Right ventricle myocardium superior (tissue), 1 donor: Measurements from ENCODE around the gene WAC. TPM values are rescaled to one million over a fixed set of nuclear protein-coding genes. Genes with fewer than 3 reads are reported as not detected.
A peak's percentile ranks its signal among the peaks of the same experiment; 100 is the strongest.
"Not testable (repeated sequence)": the region's sequence is repeated elsewhere in the genome, so short reads cannot be mapped to it uniquely, and the experiment has no call there.

ENCODE experiments used
- ATAC-seq: fragments of 200-7000 bp; cut with Tn5 transposase; one replicate; pipeline ENCODE4 v1.9.1; 2020; ENCODE audit warnings: mild to moderate bottlenecking; ENCODE audit not compliant: poor library complexity
- DNase-seq: peaks from one replicate; pipeline ENCODE4 v3.0.0-alpha.2; 2020
- intact Hi-C: fragments of 100-400 bp; cut with DNase I; formaldehyde crosslinking; loops from one replicate; pipeline ENCODE4 v1.11.2; 2022
- long read RNA-seq: library from polyadenylated mRNA; unstranded; transcript quantifications from one replicate; pipeline ENCODE4 v2.0.0, GENCODE V29; 2021
- total RNA-seq: library from RNA; stranded (reverse); fragmentation: NEBNext Ultra II Directional; extraction: Animal tissue kit (Norgen Biotek cat#: 25700); gene quantifications from one replicate; pipeline ENCODE4 v1.2.1, GENCODE V29; 2021
- donor health status: DM: no; HTN: yes; CAD: no; lungs with severe emphysema.

WAC gene, protein sequence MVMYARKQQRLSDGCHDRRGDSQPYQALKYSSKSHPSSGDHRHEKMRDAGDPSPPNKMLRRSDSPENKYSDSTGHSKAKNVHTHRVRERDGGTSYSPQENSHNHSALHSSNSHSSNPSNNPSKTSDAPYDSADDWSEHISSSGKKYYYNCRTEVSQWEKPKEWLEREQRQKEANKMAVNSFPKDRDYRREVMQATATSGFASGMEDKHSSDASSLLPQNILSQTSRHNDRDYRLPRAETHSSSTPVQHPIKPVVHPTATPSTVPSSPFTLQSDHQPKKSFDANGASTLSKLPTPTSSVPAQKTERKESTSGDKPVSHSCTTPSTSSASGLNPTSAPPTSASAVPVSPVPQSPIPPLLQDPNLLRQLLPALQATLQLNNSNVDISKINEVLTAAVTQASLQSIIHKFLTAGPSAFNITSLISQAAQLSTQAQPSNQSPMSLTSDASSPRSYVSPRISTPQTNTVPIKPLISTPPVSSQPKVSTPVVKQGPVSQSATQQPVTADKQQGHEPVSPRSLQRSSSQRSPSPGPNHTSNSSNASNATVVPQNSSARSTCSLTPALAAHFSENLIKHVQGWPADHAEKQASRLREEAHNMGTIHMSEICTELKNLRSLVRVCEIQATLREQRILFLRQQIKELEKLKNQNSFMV
- total RNA-seq, result 92.9 TPM
- long read RNA-seq, full-length matches to known transcripts, result 37 of 81 reads
- long read RNA-seq, partial matches to known transcripts, result 17 of 81 reads
- long read RNA-seq, other reads (novel, unspliced or antisense), result 27 of 81 reads

- DNase-seq (peak; percentile 97), ATAC-seq (peak; percentile 97)
- intact Hi-C loops, result loop anchor here (10.0 kb wide), 2 partner anchors 62 to 98 kb away; no protein-coding TSS in a partner anchor
These were observed at the start of gene WAC for GRCh38 chr10:28532337-28533185. WAC (plus strand) TSS chr10:28533118; CDS start chr10:28533580, 462 bp downstream.

DNA sequence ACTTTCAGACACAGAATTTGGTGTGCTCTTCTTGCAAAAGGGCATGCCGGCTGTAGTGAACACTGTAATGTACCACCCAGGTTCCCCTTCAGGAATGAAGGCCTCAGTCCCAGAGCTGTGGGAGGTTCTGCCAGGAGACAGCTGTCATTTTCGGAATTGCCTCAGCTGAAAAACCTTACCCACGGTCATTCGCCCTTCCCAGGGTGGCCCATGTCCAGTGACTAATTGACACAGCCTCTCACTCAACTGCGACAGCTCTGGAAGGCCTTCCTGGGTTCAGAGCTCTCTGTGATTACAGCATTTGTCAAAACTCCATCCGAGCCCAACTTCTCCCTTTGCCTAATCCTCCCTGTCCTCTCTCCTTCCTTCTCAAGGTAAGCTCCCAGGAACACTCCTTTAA, 43.7 kb upstream of the WAC start:
- no peak for ATAC-seq
- no peak for DNase-seq
- intact Hi-C loops, result no loop called here

DNA sequence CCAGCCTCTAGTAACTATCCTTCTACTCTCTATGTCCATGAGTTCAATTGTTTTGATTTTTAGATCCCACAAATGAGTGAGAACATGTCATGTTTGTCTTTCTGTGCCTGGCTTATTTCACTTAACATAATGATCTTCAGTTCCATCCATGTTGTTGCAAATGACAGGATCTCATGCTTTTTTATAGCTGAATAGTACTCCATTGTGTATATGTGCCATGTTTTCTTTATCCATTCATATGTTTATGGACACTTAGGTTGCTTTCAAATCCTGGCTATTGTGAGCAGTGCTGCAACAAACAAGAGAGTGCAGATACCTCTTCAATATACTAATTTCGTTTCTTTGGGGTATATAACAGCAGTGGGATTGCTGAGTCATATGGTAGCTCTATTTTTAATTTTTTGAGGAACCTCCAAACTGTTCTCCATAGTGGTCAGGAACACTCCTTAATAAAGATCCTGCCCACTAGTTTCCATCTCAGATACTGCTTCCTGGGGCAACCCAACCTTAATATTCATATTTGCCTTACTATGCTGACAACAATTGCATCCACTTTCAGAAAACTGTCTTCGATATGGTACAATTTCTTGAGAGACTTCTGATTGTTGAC, 42.6 kb upstream of the WAC start:
- DNase-seq, intact Hi-C loops, ATAC-seq: not testable (repeated sequence)

GRCh38 chr10:28492116-28492920, 40.6 kb upstream of the WAC start:
- peak; percentile 43 for ATAC-seq
- no peak for DNase-seq
- intact Hi-C loops, result no loop called here

DNA sequence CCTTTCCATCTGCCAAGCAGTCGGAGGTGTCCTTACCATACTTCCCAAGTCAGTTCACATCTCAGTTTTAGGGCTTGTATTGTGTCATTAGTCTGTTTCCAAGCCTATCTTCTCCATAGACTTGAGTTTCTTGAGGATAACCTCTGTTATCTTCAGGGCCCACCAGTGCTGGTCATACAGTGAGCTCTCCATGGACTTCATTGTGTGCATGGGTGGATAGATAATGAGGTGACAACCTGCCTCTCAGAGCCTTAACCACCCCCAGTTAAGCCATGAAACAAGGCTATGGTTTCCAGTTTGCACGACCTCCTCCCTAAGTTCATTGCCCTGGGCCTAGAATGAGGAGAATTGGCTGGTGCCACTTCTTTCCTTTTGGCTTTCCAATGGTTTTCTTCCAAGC, 38.5 kb upstream of the WAC start:
- ATAC-seq, result no peak
- DNase-seq, result no peak
- intact Hi-C loops, result no loop called here

- intact Hi-C loops, result no loop called here
- ATAC-seq, result no peak
- DNase-seq, result no peak
These were observed 37.8 kb upstream of the WAC start for GRCh38 chr10:28495084-28495483.

DNA sequence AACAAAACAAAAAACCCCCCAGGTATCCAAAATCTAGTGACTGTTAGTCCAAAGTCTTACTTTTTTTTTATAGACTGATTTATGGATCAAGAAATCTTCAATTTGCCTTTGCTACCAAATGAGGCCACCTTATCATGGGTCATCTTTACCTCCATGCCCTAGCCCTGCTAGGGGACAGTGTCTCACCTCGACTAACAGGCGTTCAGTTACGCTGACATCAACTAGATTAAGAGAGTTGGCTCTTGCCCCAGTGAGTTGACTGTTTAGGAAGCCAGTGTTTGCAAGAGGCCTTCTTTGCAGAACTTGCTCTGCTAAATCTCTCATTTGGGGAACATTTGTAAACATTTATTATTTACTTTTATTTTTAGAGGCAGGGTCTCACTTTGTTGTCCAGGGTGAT, 36.9 kb upstream of the WAC start:
- ATAC-seq (peak; percentile 62), DNase-seq (no peak)
- intact Hi-C loops, result no loop called here

GRCh38 chr10:28496481-28496961, 36.4 kb upstream of the WAC start:
- intact Hi-C loops, result no loop called here
- DNase-seq (no peak), ATAC-seq (peak; percentile 71)

- no peak for ATAC-seq
- intact Hi-C loops, result no loop called here
- DNase-seq, result no peak
These were observed 35.4 kb upstream of the WAC start for GRCh38 chr10:28497313-28498126.

DNA sequence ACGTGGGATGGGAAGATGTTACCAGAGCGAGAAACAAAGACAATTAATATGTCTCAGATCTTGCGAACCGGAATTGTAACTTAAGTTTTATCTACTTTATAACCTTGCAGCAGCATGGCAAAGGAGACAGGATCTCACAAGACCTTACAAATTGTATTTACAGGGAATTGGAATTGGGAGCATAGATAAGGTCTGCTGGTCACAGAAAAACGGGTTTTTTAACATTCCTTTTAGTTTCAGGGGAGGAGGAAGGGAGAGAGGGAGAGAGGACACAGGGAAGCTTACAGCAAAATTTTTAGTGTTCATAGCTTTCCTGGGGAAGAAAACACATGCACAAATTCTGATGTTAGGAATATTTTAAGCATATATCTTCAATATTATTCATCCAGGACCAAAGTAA, 32.7 kb upstream of the WAC start:
- DNase-seq, intact Hi-C loops, ATAC-seq: not testable (repeated sequence)

DNA sequence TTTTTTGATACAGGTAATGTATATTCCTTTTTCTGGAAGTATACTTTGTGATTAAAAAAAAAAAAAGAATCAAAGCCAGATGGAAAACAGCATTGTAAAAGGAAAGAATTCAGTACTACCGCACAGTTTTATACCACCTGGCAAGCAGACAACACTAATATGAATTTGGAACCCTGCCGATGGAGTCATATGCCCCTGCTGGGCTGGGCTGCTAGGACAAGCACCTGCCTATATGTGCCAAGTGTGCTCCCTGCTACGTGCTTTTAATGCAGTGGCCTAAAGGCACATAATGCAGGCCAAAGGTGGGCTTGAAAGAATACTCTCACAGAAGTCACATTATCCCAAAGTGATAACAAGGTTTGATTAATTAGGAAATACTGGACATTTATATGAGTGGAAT, 29.8 kb upstream of the WAC start:
- DNase-seq (no peak), ATAC-seq (peak; percentile 77)
- intact Hi-C loops, result no loop called here

DNA sequence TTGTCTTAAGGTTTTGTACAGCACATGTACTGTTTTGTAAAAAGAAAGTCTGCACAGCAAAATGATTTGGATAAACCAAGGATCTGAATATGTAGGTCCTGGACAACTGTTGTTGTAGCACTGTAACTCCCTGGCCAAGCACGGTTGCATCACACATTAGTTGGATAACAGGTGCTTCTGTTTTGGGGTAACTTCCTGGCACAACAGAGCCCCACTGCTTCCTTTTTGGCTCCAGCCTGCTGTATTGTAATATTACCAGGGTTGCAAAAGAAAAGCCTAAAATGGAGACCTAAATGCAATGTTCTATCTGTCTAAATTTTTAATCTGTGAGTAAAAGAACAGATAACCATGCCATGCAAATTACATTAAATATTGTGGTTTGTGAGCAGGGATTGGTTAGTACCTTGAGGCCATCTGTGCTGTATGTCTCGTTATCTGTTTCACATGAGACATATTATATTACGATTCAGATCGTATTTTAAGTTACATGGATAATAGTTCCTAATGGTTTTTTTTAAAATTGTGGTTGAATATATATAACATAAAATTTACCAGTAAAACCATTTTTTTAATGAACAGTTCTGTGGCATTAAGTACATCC, 27.5 kb upstream of the WAC start:
- DNase-seq, result no peak
- intact Hi-C loops, result no loop called here
- no peak for ATAC-seq

DNA sequence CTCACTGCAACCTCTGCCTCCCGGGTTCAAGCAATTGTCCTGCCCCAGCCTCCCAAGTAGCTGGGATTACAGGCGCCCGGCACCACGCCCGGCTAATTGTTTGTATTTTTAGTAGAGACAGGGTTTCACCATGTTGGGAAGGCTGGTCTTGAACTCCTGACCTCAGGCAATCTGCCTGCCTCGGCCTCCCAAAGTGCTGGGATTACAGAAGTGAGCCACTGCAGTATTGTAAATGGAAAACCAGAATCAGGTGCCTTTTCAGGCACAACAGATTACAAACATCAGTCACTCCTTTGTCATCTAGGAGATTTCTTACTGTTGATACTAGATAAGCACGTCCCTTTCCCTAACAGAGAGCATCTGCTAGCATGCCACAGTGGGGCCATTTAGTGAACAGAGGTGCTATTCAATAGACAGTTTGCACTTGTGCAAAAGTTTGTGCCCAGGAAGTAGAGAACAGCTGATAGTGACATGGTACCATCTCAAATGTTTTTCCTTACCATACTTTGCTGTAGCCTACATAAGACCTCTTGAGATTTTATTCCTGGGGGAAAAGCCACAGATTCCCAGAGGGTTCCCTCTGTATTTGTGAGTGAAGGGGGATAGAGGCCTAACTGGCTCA, 24.5 kb upstream of the WAC start:
- ATAC-seq, result no peak
- intact Hi-C loops, result no loop called here

DNA sequence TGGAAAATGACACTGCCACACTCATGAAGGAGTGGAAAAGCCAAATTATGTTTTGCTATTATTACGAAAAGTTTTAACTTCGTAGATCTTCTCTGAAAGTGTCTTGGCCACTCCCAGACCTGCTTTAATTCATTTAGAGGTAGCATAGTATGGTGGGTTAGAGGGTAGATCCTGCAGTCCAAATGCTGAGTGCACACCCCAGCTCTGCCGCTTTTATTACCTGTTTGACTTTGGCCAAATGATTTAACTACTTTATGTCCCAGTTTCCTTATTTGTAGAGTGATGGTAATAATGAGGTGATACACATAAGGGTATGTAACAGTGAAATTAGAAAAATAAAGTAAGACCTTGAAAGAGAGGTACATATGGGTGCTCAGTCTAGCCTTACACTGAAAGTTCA, 23.6 kb upstream of the WAC start:
- intact Hi-C loops, result no loop called here
- ATAC-seq, result no peak
- DNase-seq, result no peak

More for the DNA sequence above, 24.5 kb upstream of the WAC start:
- DNase-seq, result no peak

DNA sequence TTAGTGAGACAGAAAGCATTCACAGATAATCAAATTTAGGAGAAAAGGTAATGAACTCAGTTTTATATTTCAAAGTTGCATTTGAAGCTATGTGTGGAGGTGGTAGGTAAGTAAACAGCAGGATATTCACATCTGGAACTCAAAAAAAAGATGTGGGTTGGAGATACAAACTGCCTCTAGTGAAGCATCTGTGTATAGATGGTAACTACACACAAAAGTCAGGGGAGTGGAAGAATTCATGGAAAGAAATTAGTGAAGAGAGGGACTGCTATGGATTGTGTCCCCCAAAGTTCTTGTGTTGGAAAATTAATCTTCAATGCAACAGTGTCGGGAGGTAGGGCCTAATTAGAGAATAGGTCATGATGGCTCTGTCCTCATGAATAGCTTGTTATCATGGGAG, 18.3 kb upstream of the WAC start:
- intact Hi-C loops, result no loop called here
- DNase-seq (no peak), ATAC-seq (no peak)

GRCh38 chr10:28520346-28520745, 12.6 kb upstream of the WAC start:
- ATAC-seq, result no peak
- intact Hi-C loops, result no loop called here
- DNase-seq, result no peak
